IPS-20b (cell line): ENCODE data around the gene CLEC11A.
"Not testable (repeated sequence)": the region's sequence is repeated elsewhere in the genome, so short reads cannot be mapped to it uniquely, and the experiment has no call there.

Experiments
- H3K27ac ChIP-seq: one replicate; pipeline ENCODE4 v1.5.1; 2013; ENCODE audit warnings: low read length
- H3K27me3 ChIP-seq: 2 replicates; pipeline ENCODE4 v1.6.1; 2013; ENCODE audit warnings: mild to moderate bottlenecking, low read length, inconsistent platforms; ENCODE audit not compliant: insufficient read depth
- H3K36me3 ChIP-seq: 2 replicates; pipeline ENCODE4 v1.6.1; 2013; ENCODE audit warnings: low read depth, mild to moderate bottlenecking, inconsistent platforms, low read length, moderate library complexity; ENCODE audit not compliant: insufficient read depth
- H3K4me1 ChIP-seq: 2 replicates; pipeline ENCODE4 v1.6.1; 2013; ENCODE audit warnings: mild to moderate bottlenecking, control low read depth, inconsistent platforms, low read length, moderate library complexity; ENCODE audit not compliant: insufficient read depth
- H3K4me3 ChIP-seq: 2 replicates; pipeline ENCODE4 v1.5.1; 2013; ENCODE audit warnings: mild to moderate bottlenecking, low read length, inconsistent platforms
- H3K9ac ChIP-seq: 2 replicates; pipeline ENCODE4 v1.6.1; 2013; ENCODE audit warnings: low read depth, mild to moderate bottlenecking, inconsistent platforms, low read length, moderate library complexity
- H3K9me3 ChIP-seq: 2 replicates; pipeline ENCODE4 v1.6.1; 2013; ENCODE audit warnings: mild to moderate bottlenecking, low read depth, low read length, inconsistent platforms; ENCODE audit not compliant: insufficient read depth

The CLEC11A gene

DNA sequence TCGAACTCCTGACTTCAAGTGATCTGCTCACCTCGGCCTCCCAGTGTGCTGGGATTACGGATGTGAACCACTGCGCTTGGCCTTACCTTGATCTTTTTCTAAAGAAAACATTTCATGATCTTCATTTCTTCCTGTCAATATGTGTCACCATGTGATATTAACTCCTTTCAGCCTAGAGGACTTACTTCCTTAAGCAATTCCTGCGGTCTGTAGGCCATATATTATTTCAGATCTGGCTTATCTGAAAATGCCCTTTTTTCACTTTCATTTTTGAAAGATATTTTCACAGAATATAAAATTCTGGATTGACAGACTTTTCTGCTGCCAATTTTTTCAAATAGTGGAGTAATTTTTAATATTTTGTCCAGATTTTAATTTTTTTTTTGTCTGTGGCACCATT is 45.1 kb downstream of the CLEC11A start:
- no peak overlapping the region for H3K4me3 ChIP-seq

DNA sequence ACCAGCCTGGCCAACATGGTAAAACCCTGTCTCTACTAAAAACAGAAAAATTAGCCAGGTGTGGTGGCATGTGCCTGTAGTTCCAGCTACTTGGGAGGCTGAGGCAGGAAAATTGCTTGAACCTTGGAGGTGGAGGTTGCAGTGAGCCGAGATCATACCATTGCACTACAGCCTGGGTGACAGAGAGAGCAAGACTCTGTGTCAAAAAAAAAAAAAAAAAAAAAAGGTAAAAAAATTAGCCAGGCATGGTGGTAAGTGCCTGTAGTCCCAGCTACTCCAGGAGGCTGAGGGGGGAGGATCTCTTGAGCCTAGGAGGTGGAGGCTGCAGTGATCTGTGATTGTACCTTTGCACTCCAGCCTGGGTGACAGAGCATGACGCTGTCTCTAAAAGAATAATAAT is 47.0 kb downstream of the CLEC11A start, which contains the start of gene GPR32:
Gene GPR32 (plus strand): TSS at position 301 of the 400 bp plus-strand sequence. CDS start 137 bp downstream, outside the sequence.
- not testable (repeated sequence) for H3K9ac ChIP-seq, H3K4me3 ChIP-seq, H3K36me3 ChIP-seq, H3K27me3 ChIP-seq, H3K4me1 ChIP-seq, H3K27ac ChIP-seq
- H3K9me3 ChIP-seq: peaks cover 21% of the 10 kb centered on the region; the same call in 1 of the 2 replicates

More for the DNA sequence above, 45.1 kb downstream of the CLEC11A start:
- Histone ChIP-seq H3K36me3 (no peaks in the 10 kb centered on the region), H3K27me3 (no peaks in the 10 kb centered on the region), H3K4me1 (no peaks in the 10 kb centered on the region), H3K27ac (no peak overlapping the region), H3K9me3 (peaks cover 18% of the 10 kb centered on the region; the same call in 1 of the 2 replicates), H3K9ac (no peak overlapping the region)

DNA sequence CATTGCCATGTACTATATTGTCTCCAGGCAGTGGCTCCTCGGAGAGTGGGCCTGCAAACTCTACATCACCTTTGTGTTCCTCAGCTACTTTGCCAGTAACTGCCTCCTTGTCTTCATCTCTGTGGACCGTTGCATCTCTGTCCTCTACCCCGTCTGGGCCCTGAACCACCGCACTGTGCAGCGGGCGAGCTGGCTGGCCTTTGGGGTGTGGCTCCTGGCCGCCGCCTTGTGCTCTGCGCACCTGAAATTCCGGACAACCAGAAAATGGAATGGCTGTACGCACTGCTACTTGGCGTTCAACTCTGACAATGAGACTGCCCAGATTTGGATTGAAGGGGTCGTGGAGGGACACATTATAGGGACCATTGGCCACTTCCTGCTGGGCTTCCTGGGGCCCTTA is 47.7 kb downstream of the CLEC11A start:
- H3K9ac ChIP-seq: no peak overlapping the region
- no peak overlapping the region for H3K27ac ChIP-seq
- no peaks in the 10 kb centered on the region for H3K4me1 ChIP-seq
- peaks cover 24% of the 10 kb centered on the region; the same call in 1 of the 2 replicates for H3K9me3 ChIP-seq
- H3K4me3 ChIP-seq: no peak overlapping the region
- no peaks in the 10 kb centered on the region for H3K36me3 ChIP-seq
- H3K27me3 ChIP-seq: peaks cover 6% of the 10 kb centered on the region

DNA sequence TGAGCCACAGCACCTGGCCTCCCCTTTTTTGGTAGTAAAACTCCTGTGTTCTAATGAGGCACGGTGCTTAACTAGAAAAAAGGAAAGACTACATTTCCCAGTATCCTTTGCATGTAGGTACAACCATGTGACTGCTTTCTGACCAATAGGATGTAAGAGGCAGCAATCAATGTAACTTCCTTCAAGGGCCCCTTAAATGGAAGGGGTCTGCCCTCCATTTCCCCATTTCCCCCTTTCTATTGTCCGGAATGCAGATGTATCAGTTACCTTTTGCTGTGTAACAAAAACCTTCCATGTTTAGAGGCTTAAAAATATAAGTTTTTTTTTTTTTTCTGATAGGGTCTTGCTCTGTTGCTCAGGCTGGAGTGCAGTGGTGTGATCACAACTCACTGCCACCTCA is 49.3 kb downstream of the CLEC11A start:
- Histone ChIP-seq H3K36me3 (no peaks in the 10 kb centered on the region), H3K27me3 (peaks cover 16% of the 10 kb centered on the region), H3K9me3 (peaks cover 26% of the 10 kb centered on the region; the same call in 1 of the 2 replicates), H3K9ac (no peak overlapping the region), H3K4me1 (no peaks in the 10 kb centered on the region), H3K4me3 (no peak overlapping the region), H3K27ac (no peak overlapping the region)

DNA sequence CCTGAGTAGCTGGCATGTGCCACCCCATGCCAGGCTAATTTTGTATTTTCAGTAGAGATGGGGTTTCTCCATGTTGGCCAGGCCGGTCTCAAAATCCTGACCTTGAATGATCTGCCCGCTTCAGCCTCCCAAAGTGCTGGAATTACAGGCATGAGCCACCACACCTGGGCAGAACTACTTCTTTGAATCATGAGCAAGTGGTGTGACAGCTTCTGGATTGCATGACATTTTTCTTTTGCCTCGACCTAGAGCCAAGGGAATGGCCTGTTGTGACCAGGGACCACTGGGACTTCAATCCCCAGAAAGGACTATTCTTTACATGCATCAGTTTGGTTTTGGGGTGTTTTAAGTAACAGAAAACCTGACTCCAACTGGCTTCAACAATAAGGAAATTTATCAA is 49.7 kb downstream of the CLEC11A start:
- H3K27ac ChIP-seq, H3K9ac ChIP-seq, H3K4me1 ChIP-seq, H3K4me3 ChIP-seq, H3K36me3 ChIP-seq: not testable (repeated sequence)
- Histone ChIP-seq H3K9me3 (peaks cover 29% of the 10 kb centered on the region; the same call in 1 of the 2 replicates), H3K27me3 (peaks cover 20% of the 10 kb centered on the region)

DNA sequence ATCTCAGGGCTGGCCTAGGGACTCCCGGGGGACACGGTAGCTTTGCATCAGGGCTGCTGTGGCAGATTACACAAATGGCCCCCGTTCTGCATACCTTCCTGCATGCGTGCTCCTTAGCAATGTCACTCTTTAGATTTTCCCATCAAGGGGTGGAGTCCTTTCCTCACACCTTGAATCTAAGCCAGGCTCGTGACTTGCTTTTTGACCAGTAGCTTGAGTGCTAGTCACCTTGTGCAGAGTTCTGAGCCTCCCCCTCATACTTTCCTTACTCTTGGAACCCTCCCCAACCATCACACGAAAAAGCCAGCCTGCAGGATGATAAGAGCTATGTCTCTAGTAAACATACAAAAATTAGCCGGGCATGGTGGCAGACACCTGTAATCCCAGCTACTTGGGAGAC is 50.3 kb downstream of the CLEC11A start:
- H3K36me3 ChIP-seq, H3K4me1 ChIP-seq, H3K4me3 ChIP-seq, H3K27ac ChIP-seq, H3K9ac ChIP-seq: not testable (repeated sequence)
- Histone ChIP-seq H3K9me3 (peaks cover 29% of the 10 kb centered on the region; the same call in 1 of the 2 replicates), H3K27me3 (peaks cover 25% of the 10 kb centered on the region)
